T-helper 1 cell (primary cell): Measurements from ENCODE around the gene AJUBA.
"Not testable (repeated sequence)": the region's sequence is repeated elsewhere in the genome, so short reads cannot be mapped to it uniquely, and the experiment has no call there.

Experiments used
- DNase-seq, 5 donors: peaks; one replicate each; pipeline ENCODE4 v3.0.0-alpha.2; 2012 to 2020

AJUBA gene

DNA sequence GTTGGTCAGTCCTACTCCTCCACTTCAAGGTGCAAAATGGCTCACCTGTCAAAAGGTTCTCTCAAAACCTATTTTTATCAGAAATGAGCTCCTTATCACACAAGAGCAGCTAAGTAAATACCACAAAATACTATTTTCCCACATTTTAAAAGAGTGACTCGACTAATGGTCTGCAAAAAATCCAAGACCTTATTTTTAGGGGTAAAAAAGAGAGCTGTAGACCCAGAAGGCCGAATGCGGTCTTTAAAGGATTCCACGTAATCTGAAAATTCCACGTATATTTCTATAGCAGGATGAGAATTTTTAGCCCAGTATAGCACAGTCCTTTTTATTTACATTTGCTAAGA is 23.8 kb upstream of the AJUBA start:
- DNase-seq, result no peak

GRCh38 chr14:23005451-23006187 is 23.3 kb upstream of the AJUBA start:
- DNase-seq, result no peak

GRCh38 chr14:23004274-23004673 is 21.9 kb upstream of the AJUBA start:
- DNase-seq, result not testable (repeated sequence)

DNA sequence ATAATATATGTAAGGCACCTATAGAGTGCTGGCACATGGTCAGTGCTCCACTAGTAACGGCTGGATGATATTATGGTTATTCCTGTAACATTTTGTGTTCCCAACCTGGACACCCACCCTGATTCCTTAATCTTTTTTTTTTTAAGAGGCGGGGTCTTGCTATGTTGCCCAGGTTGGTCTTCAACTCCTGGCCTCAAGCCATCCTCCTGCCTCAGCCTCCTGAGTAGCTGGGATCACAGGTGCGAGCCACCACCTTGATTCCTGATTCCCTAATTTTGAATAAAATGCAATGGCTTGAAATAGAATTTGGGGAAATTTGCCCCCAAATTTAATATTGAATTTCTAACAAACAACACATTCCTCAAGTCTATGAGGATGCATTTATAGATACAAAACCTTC is 20.2 kb upstream of the AJUBA start:
- no peak for DNase-seq

- no peak for DNase-seq
Measured at GRCh38 chr14:23000860-23001259, 18.5 kb upstream of the AJUBA start.

GRCh38 chr14:22998329-22999012 is 16.1 kb upstream of the AJUBA start:
- DNase-seq, result no peak

GRCh38 chr14:22997676-22998323 is 15.4 kb upstream of the AJUBA start:
- DNase-seq, result no peak

- no peak for DNase-seq
Measured at GRCh38 chr14:22996768-22997654, 14.7 kb upstream of the AJUBA start.

GRCh38 chr14:22995889-22996625 is 13.7 kb upstream of the AJUBA start:
- no peak for DNase-seq

- no peak for DNase-seq
Measured at GRCh38 chr14:22994762-22995275, 12.5 kb upstream of the AJUBA start.

- DNase-seq, result no peak
Measured at GRCh38 chr14:22993517-22993916, 11.2 kb upstream of the AJUBA start.

DNA sequence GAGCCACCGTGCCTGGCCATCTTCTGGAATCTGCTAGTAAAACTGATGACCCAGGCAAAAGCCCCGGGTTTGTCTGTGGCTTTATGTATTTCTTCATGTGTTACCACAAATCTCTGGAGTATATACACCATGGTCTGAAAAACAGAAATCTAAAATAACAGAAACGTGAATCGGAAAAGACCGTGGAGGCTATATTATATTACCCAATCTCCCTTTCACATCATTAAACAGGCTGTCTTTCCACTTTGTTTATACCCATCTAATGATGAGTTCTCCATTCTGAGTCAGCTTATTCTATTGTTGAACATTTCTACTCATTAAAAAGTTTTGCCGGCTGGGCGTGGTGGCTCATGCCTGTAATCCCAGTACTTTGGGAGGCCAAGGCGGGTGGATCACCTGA is 9.5 kb upstream of the AJUBA start:
- no peak for DNase-seq

DNA sequence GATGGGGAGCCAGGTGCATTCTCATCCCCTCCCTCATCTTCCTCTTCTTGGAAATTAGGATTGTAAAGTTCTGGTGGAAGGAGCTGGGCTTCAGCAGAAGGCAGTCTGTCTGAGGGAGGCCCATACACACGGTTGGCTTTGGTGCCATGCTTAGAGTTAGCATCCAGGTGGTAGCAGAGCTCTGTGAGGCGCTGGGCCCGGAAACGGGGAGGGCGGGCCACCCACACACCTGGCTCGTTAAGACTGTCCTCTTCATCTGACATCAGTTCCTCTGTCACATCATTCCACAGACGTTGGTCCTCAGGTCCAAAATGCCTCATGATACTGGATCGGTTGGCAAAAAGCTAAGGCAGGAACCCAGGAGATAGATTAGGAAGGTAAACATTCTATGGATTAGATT is 4.9 kb upstream of the AJUBA start:
- DNase-seq, result no peak

DNA sequence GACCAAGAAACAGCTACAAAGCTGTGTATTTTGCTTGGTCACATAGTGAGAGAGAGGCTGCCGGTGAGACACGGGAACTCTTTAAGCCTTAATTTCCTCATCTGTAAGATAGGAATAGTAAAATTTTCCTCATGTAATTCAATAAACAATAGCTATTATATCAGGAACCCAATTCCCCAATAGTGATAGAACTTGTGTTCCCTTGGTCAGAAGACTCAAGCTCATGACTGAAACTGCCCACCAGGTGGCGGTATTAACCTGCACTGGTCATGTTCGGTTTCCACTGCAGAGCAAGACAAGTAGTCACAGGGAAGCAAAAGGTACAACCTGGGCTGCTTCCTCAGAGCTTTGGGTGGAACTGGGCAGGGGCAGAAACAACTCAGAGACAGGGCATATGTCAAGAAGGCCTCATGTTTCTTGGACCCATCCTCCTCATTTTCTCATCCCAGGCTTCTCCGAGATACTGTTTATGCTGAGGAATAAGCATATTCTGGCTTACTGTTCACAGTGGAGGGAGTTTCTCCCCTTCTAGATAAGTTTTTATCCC is 4.2 kb upstream of the AJUBA start:
- peak; percentile 62 to 90 (median 81) for DNase-seq

GRCh38 chr14:22985894-22986507 is 3.6 kb upstream of the AJUBA start:
- DNase-seq, result no peak

DNA sequence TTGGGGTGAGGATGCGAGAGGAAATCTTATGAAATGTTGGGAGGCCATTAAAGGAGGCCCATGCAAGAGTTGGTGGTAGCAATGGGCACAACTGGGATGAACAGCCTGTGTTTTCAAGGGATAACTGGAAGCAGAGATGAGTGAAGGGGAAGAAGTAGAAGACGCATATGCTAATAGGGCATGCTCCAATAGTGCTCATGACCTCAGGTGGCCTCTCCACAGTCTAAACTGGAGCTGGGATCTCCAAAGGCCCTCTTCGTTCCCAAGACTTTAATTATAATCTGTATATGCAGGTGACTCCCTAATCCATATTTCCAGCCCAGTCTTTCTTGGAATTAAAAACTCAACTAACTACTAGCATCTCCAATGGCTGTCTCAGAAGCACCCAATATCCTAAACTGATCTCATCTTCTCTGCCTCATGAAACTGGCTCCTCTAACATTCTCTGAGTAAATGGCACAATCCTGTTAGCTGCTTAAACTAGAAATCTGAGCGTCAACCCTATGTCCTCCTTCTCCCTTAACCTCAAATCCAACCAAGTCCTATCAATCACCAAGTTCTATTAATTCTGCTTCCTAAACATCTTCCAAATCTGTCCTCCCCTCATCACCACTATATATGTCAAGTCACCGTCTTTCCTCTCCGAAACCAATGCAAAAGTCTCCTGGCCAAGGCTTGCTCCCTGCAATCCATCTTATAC is 2.8 kb upstream of the AJUBA start:
- DNase-seq, result no peak

DNA sequence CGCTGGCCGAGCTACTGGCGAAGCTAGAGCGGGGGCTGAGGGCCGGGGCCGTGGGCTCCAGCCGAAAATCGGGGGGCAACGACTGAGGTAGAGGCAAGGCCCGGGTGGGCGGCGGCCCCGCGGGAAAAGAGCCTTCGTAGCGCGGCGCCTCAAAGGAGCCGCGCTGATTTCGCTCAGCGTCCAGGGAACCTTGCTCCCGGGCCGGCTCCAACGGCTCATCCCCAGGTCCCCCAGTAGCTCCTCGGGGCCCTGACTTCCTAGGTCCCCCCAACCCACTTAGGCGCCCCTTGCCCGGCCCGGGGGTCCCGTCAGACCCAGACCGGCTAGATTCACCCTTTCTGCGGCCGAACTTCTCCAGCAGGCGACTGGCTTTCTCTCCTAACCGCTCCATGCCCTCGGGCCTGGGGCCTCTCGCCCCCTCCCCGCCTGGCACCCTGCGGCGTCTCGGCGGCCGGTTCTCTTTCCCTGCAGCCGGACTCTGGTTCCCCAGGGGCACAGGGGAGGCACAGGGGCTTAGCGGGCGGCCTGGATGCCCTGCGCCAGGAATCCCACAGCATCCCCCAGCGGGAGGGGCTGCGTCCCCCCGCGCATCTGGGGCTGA is 375 bp downstream of the AJUBA start:
- no peak for DNase-seq

- peak in 1 of 5 donors; percentile 12 for DNase-seq
Measured at GRCh38 chr14:22981090-22981875, 1.1 kb downstream of the AJUBA start.

GRCh38 chr14:22980672-22981089 is 1.7 kb downstream of the AJUBA start:
- peak in 1 of 5 donors; percentile 10 for DNase-seq
